ENCODE data around the gene AEBP2.

GRCh38 chr12:19435831-19436497, 3.3 kb upstream of the AEBP2 start:
- TF ChIP-seq CTCF (IDR thresholded peaks at IDR 0.05; ENCODE audit: low read length) (no peak), EZH2 (IDR thresholded peaks at IDR 0.05; ENCODE audit: borderline replicate concordance, low read length) (no peak)
